ENCODE data around the gene HYAL4.
"Not testable (repeated sequence)": the region's sequence is repeated elsewhere in the genome, so short reads cannot be mapped to it uniquely, and the experiment has no call there.

HYAL4 gene

GRCh38 chr7:123847868-123848267, 2.9 kb downstream of the HYAL4 start:
- no peak for DNase-seq

DNA sequence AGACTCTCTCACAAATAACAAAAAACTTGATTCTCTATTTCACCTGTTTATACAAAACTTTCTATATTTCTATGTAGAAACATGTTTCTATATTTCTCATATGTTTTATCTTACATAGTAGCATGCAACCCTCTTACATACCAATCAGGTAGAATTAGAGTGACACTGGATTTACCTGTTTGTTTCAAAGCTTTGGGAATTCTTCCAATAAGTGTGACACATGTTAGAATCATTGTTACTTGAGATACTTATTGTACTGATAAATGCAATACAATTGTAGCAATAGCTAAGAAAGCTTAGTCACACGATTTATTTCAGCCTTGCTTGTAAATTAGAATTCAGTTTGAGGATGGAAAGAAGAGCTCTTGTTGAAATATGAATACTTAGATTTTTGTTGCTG, 4.9 kb downstream of the HYAL4 start:
- DNase-seq: no peak

DNA sequence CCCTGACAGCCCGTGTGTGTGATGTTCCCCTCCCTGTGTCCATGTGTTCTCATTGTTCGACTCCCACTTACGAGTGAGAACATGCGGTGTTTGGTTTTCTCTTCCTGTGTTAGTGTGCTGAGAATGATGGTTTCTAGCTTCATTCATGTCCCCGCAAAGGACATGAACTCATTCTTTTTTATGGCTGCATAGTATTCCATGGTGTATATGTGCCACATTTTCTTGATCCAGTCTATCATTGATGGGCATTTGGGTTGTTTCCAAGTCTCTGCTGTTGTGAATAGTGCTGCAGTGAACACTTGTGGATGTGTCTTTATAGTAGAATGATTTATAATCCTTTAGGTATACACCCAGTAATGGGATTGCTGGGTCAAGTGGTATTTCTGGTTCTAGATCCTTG, 6.4 kb downstream of the HYAL4 start:
- DNase-seq: not testable (repeated sequence)

DNA sequence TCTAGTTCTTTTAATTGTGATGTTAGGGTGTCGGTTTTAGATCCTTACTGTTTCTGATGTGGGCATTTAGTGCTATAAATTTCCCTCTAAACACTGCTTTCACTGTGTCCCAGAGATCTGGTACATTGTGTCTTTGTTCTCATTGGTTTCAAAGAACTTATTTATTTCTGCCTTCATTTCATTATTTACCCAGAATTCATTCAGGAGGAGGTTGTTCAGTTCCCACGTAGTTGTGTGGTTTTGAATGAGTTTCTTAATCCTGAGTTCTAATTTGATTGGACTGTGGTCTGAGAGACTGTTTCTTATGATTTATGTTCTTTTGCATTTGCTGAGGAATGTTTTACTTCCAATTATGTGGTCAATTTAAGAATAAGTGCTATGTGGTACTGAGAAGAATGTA, 9.3 kb downstream of the HYAL4 start:
- DNase-seq: not testable (repeated sequence)

- DNase-seq: not testable (repeated sequence)
Measured at GRCh38 chr7:123856428-123856827, 11.5 kb downstream of the HYAL4 start.

DNA sequence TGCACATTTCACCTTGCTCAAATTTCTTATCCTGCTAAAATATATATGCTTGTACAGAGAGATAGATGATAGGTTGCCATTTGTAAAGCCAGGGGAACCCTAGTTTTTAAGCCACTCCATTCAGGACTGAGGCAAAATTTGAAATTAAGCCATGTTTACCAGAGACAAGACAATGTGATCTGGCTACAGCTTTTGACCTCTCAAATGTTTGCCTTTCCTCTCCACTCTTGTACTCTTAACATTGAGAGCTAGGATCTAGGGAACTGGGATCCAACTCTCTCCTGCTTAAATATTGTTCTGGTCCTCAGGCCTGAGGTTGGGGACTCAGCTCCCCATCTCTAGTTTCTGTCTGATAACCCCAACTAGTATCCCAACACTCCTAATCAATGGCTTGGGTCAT, 15.9 kb downstream of the HYAL4 start:
- DNase-seq: no peak

DNA sequence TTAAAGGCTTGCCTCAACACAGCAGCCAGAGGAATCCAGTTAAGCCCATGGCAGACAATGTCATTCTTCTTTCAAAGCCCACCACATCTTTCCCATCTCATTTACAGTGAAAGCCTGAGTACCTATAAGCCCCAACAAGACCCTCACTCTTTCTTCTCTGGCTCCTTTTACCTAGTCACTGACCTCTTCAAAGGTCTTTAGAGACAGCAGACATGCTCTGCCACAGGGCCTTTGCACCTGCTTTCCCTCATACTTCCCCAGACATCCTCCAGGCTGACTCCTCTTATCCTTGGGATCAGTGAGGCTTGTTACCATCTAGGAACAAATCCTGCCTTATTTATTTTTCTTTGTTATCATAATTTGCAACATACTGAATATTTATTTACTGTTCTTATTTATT, 17.8 kb downstream of the HYAL4 start:
- no peak for DNase-seq

DNA sequence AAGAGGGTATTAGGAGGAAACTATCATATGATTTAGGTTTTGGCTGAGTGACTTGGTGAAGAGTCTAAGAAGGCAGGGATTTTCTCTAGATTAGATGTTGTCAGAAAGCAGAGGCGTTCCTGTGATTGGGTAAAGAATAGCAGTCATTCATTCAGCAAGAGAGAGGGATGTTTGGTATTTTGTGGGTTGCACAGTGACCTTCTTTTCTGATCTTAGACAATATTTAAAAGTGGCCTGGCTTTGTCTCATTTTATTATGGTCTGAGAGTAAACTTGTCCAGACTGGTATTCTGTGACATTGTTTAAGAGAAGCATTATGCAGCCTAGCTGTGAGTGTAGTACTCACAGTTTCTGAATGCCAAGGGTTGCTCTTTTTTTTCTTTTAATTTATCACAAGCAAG, 18.5 kb downstream of the HYAL4 start:
- DNase-seq: no peak

DNA sequence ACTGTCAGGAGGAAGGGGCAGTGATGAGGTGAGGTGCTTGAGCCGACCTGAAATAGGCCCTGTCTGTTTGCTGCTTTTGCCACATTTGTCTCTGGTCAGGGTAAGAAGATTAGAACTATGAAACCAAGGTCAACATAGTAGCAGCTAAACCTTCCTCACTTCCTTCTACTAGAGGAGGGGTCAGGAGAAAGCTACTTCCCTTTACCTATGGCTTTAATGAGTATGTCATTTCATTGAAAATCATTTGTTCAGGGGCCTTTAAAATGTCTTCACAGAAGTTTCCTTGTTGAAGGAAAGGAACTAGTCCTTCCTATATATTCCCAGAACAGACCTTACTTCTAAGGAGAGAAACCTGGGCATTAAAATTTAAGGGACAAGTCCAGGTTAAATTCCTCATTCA, 19.0 kb downstream of the HYAL4 start:
- no peak for DNase-seq

GRCh38 chr7:123864436-123864835, 19.5 kb downstream of the HYAL4 start:
- no peak for DNase-seq

GRCh38 chr7:123864966-123865365, 20.0 kb downstream of the HYAL4 start:
- peak; percentile 20 for DNase-seq

DNA sequence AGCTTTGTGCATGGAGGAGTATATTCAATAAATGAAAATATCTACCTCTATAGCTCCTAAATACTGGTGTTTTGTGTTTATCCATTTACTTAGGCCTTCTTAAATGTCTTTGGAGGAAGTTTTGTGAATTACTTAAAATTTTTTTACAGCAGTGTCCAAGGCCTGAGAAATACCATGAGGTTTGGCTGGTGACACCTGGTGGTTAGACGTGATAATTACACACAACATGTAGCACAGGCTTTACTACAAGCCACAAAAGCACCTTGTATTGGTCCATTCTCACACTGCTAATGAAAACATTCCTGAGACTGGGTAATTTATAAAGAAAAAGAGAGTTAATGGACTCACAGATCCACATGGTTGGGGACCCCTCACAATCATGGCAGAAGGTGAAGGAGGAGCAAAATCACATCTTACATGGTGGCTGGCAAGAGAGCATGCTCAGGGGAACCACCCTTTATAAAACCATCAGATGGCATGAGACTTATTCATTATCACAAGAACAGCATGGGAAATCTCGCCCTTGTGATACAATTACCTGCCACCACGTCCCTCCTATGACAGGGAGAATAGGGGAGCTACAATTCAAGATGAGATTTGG, 20.6 kb downstream of the HYAL4 start:
- DNase-seq: peak; percentile 32

- no peak for DNase-seq
Measured at GRCh38 chr7:123867225-123867624, 22.3 kb downstream of the HYAL4 start.

DNA sequence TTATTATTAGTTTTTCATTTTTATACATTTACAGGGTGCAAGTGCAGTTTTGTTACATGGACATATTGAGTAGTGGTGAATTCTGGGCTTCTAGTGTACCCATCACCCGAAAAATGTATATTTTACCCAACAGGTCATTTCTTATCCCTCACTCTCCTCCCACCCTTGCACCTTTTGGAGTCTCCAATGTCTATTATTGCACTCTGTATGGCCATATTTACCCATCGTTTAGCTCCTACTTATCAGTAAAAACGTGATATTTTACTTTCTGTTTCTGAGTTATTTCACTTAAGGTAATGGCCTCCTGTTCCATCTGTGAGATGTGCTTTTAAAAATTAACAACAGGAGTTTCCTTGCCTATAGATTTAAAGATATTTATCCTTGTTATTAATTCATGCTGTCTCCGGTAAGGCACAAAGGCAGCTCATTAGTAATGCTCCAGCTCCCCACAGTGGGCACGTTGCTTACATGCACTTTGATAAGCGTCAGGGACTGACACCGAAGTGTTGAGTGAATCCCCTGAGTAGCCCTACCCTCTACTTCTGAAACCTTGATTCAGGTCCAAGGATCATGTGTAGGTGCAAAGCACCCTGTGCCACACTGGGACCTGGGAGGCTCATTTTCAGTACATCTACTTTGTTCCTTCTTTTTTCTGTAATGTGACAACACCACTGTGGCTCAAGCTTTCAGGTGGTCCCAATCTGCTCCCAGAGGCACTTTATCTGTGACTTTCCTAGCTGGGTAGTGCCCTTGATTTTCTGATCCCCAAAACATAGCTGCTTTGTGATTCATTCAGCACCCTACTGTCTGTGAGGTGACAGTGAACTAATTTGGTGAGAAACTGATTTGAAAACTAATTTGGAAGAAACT, 27.3 kb downstream of the HYAL4 start:
- DNase-seq: peak; percentile 24

DNA sequence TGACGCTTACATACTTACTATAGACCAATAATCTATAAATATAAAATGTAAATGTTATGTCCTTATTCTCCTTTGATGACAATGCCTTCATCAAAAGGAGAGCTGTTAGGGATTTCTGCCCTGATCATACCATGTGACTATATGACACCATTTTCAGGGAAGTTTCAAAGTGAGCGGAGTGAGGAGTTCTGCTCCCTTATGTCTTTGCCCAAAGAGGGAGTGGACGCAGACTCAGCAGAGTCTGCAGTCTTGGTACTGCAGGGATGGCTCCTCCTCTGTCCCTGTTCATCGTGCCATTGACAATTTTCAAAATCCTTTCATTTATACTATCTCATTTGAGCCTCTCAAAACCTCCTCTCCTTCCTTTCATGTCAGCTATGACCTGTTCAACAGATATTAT, 27.9 kb downstream of the HYAL4 start:
- no peak for DNase-seq

- DNase-seq: no peak
Measured at GRCh38 chr7:123876557-123877256, 31.7 kb downstream of the HYAL4 start.

- DNase-seq: no peak
Measured at GRCh38 chr7:123879628-123880027, 34.7 kb downstream of the HYAL4 start.

DNA sequence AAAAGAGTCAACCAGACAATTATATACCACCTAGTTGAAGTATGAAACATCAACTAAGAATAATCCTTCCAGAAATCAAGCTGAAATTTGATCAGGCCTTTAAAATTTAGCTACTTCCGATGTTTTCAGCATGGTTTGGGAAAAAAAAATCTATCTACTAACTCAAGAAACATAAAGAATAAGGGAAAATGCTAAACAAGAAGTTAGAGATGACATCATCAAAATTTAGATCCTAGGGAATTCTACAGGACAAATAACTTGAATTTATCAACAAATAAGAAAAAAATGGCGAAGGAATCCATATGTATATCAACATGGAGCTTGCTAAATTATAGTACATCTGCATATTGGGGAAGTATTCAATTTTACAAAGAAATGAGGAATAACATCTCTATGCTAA, 36.3 kb downstream of the HYAL4 start:
- no peak for DNase-seq

- DNase-seq: no peak
Measured at GRCh38 chr7:123883154-123883553, 38.2 kb downstream of the HYAL4 start.

DNA sequence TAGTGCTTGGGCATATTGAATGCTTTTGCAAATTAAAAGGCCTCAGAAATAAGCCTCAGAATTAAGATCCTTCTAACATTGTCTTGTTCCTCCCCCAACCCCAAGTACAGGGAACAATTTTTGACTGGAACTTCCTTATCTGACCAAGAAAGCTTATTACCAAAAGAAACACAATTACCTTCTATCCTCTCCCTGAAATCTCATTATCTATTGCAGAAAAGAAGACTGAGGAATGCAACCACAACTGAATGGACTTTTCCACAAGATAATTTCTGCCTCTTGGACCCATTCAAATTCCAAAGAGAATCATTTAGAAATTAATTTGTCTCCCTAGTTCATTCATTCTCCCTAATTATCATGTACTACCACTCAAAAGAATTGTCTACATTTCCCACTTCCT, 43.2 kb downstream of the HYAL4 start:
- DNase-seq: no peak

DNA sequence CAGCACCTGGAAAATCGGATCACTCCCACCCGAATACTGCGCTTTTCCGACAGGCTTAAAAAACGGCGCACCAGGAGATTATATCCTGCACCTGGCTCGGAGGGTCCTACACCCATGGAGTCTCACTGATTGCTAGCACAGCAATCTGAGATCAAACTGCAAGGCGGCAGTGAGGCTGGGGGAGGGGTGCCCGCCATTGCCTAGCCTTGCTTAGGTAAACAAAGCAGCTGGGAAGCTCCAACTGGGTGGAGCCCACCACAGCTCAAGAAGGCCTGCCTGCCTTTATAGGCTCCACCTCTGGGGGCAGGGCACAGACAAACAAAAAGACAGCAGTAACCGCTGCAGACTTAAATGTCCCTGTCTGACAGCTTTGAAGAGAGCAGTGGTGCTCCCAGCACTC, 49.8 kb downstream of the HYAL4 start:
- not testable (repeated sequence) for DNase-seq

DNA sequence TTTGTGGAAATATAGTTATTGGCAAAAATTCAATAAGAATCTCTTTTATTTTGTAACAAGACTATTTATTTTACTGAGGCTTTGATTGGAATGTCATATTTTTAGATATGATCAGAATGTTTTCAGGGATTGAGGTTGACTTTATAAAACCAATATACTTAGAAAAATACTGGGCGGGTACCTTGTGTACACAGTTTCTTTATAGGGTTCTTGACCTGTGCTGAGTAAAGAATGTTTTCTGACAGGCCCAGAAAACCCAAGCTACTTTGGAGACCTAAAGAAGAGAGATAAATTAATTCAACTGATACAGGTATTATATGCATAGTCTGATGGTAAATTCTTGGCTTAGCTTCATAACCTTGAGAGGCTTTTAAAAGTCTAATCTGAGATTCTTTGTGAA, 56.1 kb downstream of the HYAL4 start:
- DNase-seq: no peak

DNA sequence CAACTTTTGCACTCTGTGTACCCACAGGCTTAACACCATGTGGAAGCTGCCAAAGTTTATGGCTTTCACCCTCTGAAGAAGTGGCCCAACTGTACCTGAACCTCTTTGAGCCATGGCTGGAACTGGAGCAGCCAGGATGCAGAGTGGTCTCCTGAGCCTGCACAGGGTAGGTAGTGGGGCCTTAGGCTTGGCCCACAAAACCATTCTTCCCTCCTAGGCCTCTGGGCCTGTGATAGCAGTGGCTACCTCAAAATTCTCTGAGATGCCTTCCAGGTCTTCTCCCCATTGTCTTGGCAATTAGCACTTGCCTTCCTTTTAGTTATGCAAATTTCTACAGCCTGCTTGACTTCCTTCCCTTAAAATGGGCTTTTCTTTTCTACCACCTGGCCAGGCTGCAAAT, 60.7 kb downstream of the HYAL4 start:
- DNase-seq: no peak

- peak; percentile 8 for DNase-seq
Measured at GRCh38 chr7:123916240-123916724, 71.3 kb downstream of the HYAL4 start.
